Cardiac muscle cell (in vitro differentiated cells and primary cell): ENCODE measurements around the gene GABARAPL2. TPM values are rescaled to one million over a fixed set of nuclear protein-coding genes. Genes with fewer than 3 reads are reported as not detected.
"Not testable (repeated sequence)": the region's sequence is repeated elsewhere in the genome, so short reads cannot be mapped to it uniquely, and the experiment has no call there.

Source experiments
- DNase-seq, 2 donors: peaks; one replicate each; pipeline versions ENCODE4 v3.0.0 to v3.0.0-alpha.2; 2010 to 2017; ENCODE audit warnings: low read depth in 1 of 2, low spot score in 1 of 2
- H3K27ac ChIP-seq: fragments of 200-600 bp; sonication (generic); 2 replicates; pipeline ENCODE4 v1.5.1; 2016
- H3K27me3 ChIP-seq: fragments of 200-600 bp; sonication (generic); 2 replicates; pipeline ENCODE4 v1.6.0; 2016; ENCODE audit warnings: control low read depth
- H3K36me3 ChIP-seq: fragments of 200-600 bp; sonication (generic); 2 replicates; pipeline ENCODE4 v1.5.1; 2016; ENCODE audit warnings: control low read depth
- H3K4me1 ChIP-seq: fragments of 200-600 bp; sonication (generic); 2 replicates; pipeline ENCODE4 v1.8.1; 2017; ENCODE audit warnings: low read depth, mild to moderate bottlenecking, mixed run types
- H3K4me3 ChIP-seq: fragments of 200-600 bp; sonication (generic); 2 replicates; pipeline ENCODE4 v1.5.1; 2016; ENCODE audit warnings: mild to moderate bottlenecking
- H3K9me3 ChIP-seq: fragments of 200-600 bp; sonication (generic); 2 replicates; pipeline ENCODE4 v1.5.1; 2017; ENCODE audit warnings: low read depth, mild to moderate bottlenecking, control low read depth
- polyA plus RNA-seq: library from polyadenylated mRNA; unstranded; fragments of >200 nt; fragmentation: Nextera tagmentation; extraction: Ambion mirVana; gene quantifications from 2 replicates; pipeline ENCODE4 v1.2.1, GENCODE V29; 2016
- total RNA-seq: library from RNA; depleted of rRNA; stranded (reverse); fragments of >200 nt; gene quantifications from 2 replicates; pipeline ENCODE4 v1.2.3, GENCODE V29; 2016
- TF ChIP-seq, protein P1 (sequence below): IDR thresholded peaks from 2 replicates; pipeline ENCODE4 v1.5.1; 2012; ENCODE audit warnings: low read depth, mild to moderate bottlenecking, low read length

GABARAPL2 gene
- total and polyA plus RNA-seq, 2 experiments from 2014 or later = 125 to 456 TPM

GRCh38 chr16:75589306-75589705 lies 23.1 kb downstream of the GABARAPL2 start:
- no peak for DNase-seq
- Histone ChIP-seq H3K27ac (no peak overlapping the region), H3K36me3 (no peaks in the 10 kb centered on the region), H3K4me3 (no peak overlapping the region), H3K27me3 (no peaks in the 10 kb centered on the region), H3K9me3 (no peaks in the 10 kb centered on the region), H3K4me1 (peaks cover 17% of the 10 kb centered on the region)
- TF ChIP-seq, protein P1, sequence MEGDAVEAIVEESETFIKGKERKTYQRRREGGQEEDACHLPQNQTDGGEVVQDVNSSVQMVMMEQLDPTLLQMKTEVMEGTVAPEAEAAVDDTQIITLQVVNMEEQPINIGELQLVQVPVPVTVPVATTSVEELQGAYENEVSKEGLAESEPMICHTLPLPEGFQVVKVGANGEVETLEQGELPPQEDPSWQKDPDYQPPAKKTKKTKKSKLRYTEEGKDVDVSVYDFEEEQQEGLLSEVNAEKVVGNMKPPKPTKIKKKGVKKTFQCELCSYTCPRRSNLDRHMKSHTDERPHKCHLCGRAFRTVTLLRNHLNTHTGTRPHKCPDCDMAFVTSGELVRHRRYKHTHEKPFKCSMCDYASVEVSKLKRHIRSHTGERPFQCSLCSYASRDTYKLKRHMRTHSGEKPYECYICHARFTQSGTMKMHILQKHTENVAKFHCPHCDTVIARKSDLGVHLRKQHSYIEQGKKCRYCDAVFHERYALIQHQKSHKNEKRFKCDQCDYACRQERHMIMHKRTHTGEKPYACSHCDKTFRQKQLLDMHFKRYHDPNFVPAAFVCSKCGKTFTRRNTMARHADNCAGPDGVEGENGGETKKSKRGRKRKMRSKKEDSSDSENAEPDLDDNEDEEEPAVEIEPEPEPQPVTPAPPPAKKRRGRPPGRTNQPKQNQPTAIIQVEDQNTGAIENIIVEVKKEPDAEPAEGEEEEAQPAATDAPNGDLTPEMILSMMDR = no peak

- Histone ChIP-seq H3K4me1 (peaks cover 17% of the 10 kb centered on the region), H3K9me3 (no peaks in the 10 kb centered on the region), H3K27me3 (no peaks in the 10 kb centered on the region), H3K36me3 (no peaks in the 10 kb centered on the region), H3K4me3 (no peak overlapping the region), H3K27ac (peak overlapping the region; percentile 85)
- DNase-seq = peak; percentile 72 to 84
- TF ChIP-seq, protein P1 = peak; percentile 26
These were observed 25.0 kb downstream of the GABARAPL2 start for GRCh38 chr16:75590920-75591843.

GRCh38 chr16:75591927-75592326 lies 25.7 kb downstream of the GABARAPL2 start:
- H3K4me1 ChIP-seq = peaks cover 17% of the 10 kb centered on the region
- not testable (repeated sequence) for H3K27ac ChIP-seq, H3K4me3 ChIP-seq, H3K27me3 ChIP-seq, H3K9me3 ChIP-seq, H3K36me3 ChIP-seq
- peak in 1 of 2 donors; percentile 46 for DNase-seq

- Histone ChIP-seq H3K4me1 (peaks cover 17% of the 10 kb centered on the region), H3K9me3 (no peaks in the 10 kb centered on the region), H3K4me3 (no peak overlapping the region), H3K36me3 (no peaks in the 10 kb centered on the region), H3K27ac (no peak overlapping the region), H3K27me3 (no peaks in the 10 kb centered on the region)
- no peak for DNase-seq
- TF ChIP-seq, protein P1 = no peak
These were observed 27.1 kb downstream of the GABARAPL2 start for GRCh38 chr16:75593308-75593707.

GRCh38 chr16:75593825-75594820 lies 27.9 kb downstream of the GABARAPL2 start:
- H3K4me3 ChIP-seq = no peak overlapping the region
- H3K27me3 ChIP-seq = no peaks in the 10 kb centered on the region
- peaks cover 17% of the 10 kb centered on the region for H3K4me1 ChIP-seq
- no peaks in the 10 kb centered on the region for H3K9me3 ChIP-seq
- H3K27ac ChIP-seq = no peak overlapping the region
- peaks cover 2% of the 10 kb centered on the region for H3K36me3 ChIP-seq
- DNase-seq = peak in 1 of 2 donors; percentile 39
- TF ChIP-seq, protein P1 = no peak
